Measurements from ENCODE around the gene GPR62.

GPR62 gene

GRCh38 chr3:51938780-51939425 is 16.3 kb upstream of the GPR62 start:
- DNase-seq (ENCODE audit: low read depth in 1 of 2, low spot score in 1 of 2) = no peak

- DNase-seq (ENCODE audit: low read depth in 1 of 2, low spot score in 1 of 2) = no peak
Observed at GRCh38 chr3:51940648-51941462, 14.3 kb upstream of the GPR62 start.

- DNase-seq (ENCODE audit: low read depth in 1 of 2, low spot score in 1 of 2) = no peak
Observed at GRCh38 chr3:51941463-51941797, 13.8 kb upstream of the GPR62 start.

GRCh38 chr3:51941798-51942602 is 13.2 kb upstream of the GPR62 start, which contains the start of the genes PARP3 and RRP9:
Gene PARP3, plus strand, starts transcription at chr3:51942363. Its CDS starts 993 bp downstream, at chr3:51943356.
Gene RRP9, minus strand, starts transcription at chr3:51941904. Its CDS starts 37 bp downstream, at chr3:51941867.
- peak; percentile 98 to 99 for DNase-seq (ENCODE audit: low read depth in 1 of 2, low spot score in 1 of 2)

- DNase-seq (ENCODE audit: low read depth in 1 of 2, low spot score in 1 of 2) = peak in 1 of 2 donors; percentile 43
Observed at GRCh38 chr3:51942603-51943450, 12.4 kb upstream of the GPR62 start.

- DNase-seq (ENCODE audit: low read depth in 1 of 2, low spot score in 1 of 2) = no peak
Observed at GRCh38 chr3:51943451-51944391, 11.5 kb upstream of the GPR62 start.

- no peak for DNase-seq (ENCODE audit: low read depth in 1 of 2, low spot score in 1 of 2)
Observed at GRCh38 chr3:51944451-51945021, 10.6 kb upstream of the GPR62 start.

- no peak for DNase-seq (ENCODE audit: low read depth in 1 of 2, low spot score in 1 of 2)
Observed at GRCh38 chr3:51945031-51945840, 9.9 kb upstream of the GPR62 start.

GRCh38 chr3:51945926-51946705 is 9.1 kb upstream of the GPR62 start:
- no peak for DNase-seq (ENCODE audit: low read depth in 1 of 2, low spot score in 1 of 2)

GRCh38 chr3:51946796-51947195 is 8.4 kb upstream of the GPR62 start:
- DNase-seq (ENCODE audit: low read depth in 1 of 2, low spot score in 1 of 2) = no peak

GRCh38 chr3:51947215-51947900 is 7.8 kb upstream of the GPR62 start:
- DNase-seq (ENCODE audit: low read depth in 1 of 2, low spot score in 1 of 2) = no peak

- DNase-seq (ENCODE audit: low read depth in 1 of 2, low spot score in 1 of 2) = no peak
Observed at GRCh38 chr3:51948016-51948580, 7.1 kb upstream of the GPR62 start.

- no peak for DNase-seq (ENCODE audit: low read depth in 1 of 2, low spot score in 1 of 2)
Observed at GRCh38 chr3:51949121-51949520, 6.1 kb upstream of the GPR62 start.

GRCh38 chr3:51950899-51951298 is 4.3 kb upstream of the GPR62 start:
- DNase-seq (ENCODE audit: low read depth in 1 of 2, low spot score in 1 of 2) = no peak

GRCh38 chr3:51953445-51953844 is 1.7 kb upstream of the GPR62 start:
- DNase-seq (ENCODE audit: low read depth in 1 of 2, low spot score in 1 of 2) = no peak

- DNase-seq (ENCODE audit: low read depth in 1 of 2, low spot score in 1 of 2) = no peak
Observed at GRCh38 chr3:51954105-51954504, 1.1 kb upstream of the GPR62 start.

GRCh38 chr3:51954713-51955112 is 468 bp upstream of the GPR62 start:
- no peak for DNase-seq (ENCODE audit: low read depth in 1 of 2, low spot score in 1 of 2)
